GM12801 (cell line): ENCODE results near the gene HAUS5.

Source experiments
- CTCF ChIP-seq: IDR thresholded peaks from one replicate; pipeline ENCODE4 v1.5.1; 2011; ENCODE audit warnings: control low read depth; ENCODE audit not compliant: insufficient read length; ENCODE audit errors: extremely low read depth

Gene HAUS5

GRCh38 chr19:35623327-35624010 is 10.9 kb downstream of the HAUS5 start:
- TF ChIP-seq CTCF: no peak

- TF ChIP-seq CTCF: no peak
Observed at GRCh38 chr19:35628264-35628564, 15.7 kb downstream of the HAUS5 start.

- no peak for TF ChIP-seq CTCF
Observed at GRCh38 chr19:35628565-35629331, 16.2 kb downstream of the HAUS5 start, which contains the start of gene RBM42. RBM42 (plus strand) TSS chr19:35629036; CDS start chr19:35629154, 118 bp downstream.

DNA sequence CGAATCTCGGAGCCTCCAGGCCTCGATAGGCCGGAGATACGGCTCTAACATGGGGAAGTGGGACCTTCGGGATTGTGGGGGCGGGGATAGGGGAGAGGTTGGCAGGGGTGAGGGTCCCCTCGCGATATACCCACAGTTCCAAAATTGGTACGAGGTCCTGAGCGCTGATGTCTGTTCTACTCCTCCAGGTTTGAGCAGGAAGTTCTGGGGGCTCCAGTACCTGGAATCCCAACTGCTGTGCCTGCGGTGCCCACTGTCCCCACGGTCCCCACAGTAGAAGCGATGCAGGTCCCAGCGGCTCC is 16.7 kb downstream of the HAUS5 start:
- no peak for TF ChIP-seq CTCF

- no peak for TF ChIP-seq CTCF
Observed at GRCh38 chr19:35633727-35634440, 21.3 kb downstream of the HAUS5 start.

- no peak for TF ChIP-seq CTCF
Observed at GRCh38 chr19:35636651-35637050, 24.1 kb downstream of the HAUS5 start.

- no peak for TF ChIP-seq CTCF
Observed at GRCh38 chr19:35637165-35637564, 24.6 kb downstream of the HAUS5 start.
